Peyer's patch (tissue), 4 donors: Measurements from ENCODE around the gene GHITM. TPM values are rescaled to one million over a fixed set of nuclear protein-coding genes. Genes with fewer than 3 reads are reported as not detected.
"Not testable (repeated sequence)": the region's sequence is repeated elsewhere in the genome, so short reads cannot be mapped to it uniquely, and the experiment has no call there.

ENCODE experiments used
- DNase-seq, 3 donors: peaks; one replicate each; pipeline ENCODE4 v3.0.0-alpha.2; 2017 to 2019
- H3K27ac ChIP-seq, 4 donors: fragments of 200-600 bp; sonication (generic); one replicate each; pipeline ENCODE4 v1.5.1; 2016 to 2019
- H3K27me3 ChIP-seq, 2 donors: fragments of 200-600 bp; sonication (generic); one replicate each; pipeline ENCODE4 v1.5.1; 2019
- H3K36me3 ChIP-seq, 3 donors: fragments of 200-600 bp; sonication (generic); one replicate each; pipeline ENCODE4 v1.5.1; 2016 to 2019
- H3K4me1 ChIP-seq, 4 donors: fragments of 200-600 bp; sonication (generic); one replicate each; pipeline ENCODE4 v1.5.1; 2016 to 2019
- H3K4me3 ChIP-seq, 4 donors: fragments of 200-600 bp; sonication (generic); 1 replicate in 3 of 4; 2 replicates in 1 of 4; pipeline ENCODE4 v1.5.1; 2016 to 2019; ENCODE audit warnings: mild to moderate bottlenecking in 1 of 4
- H3K9me3 ChIP-seq, 4 donors: fragments of 200-600 bp; sonication (generic); one replicate each; pipeline ENCODE4 v1.5.1; 2016 to 2019; ENCODE audit warnings: mild to moderate bottlenecking in 1 of 4
- POLR2A ChIP-seq, 2 donors: fragments of 450-650 bp; IDR thresholded peaks; one replicate each; pipeline ENCODE4 v1.5.1; 2017; ENCODE audit warnings: antibody characterized with exemption in 2 of 2, mild to moderate bottlenecking in 2 of 2, moderate library complexity in 2 of 2
- total RNA-seq, 4 donors: library from RNA; depleted of rRNA; stranded (reverse); fragments of >200 nt; gene quantifications; one replicate each; pipeline ENCODE4 v1.1.0, GENCODE V29; 2016
- TF ChIP-seq, protein P1 (sequence below), 6 experiments: fragments of 450-650 bp in 4 of 6; fragments of 200-600 bp in 2 of 6; sonication (generic) in 1 of 6; IDR thresholded peaks; one replicate each; pipeline ENCODE4 v1.5.1; 2017 to 2019; ENCODE audit warnings: antibody characterized with exemption in 6 of 6, mild to moderate bottlenecking in 3 of 6, moderate library complexity in 1 of 6

The GHITM gene
- total RNA-seq, 4 donors from 2014 or later = 111 to 270 (median 143) TPM

DNA sequence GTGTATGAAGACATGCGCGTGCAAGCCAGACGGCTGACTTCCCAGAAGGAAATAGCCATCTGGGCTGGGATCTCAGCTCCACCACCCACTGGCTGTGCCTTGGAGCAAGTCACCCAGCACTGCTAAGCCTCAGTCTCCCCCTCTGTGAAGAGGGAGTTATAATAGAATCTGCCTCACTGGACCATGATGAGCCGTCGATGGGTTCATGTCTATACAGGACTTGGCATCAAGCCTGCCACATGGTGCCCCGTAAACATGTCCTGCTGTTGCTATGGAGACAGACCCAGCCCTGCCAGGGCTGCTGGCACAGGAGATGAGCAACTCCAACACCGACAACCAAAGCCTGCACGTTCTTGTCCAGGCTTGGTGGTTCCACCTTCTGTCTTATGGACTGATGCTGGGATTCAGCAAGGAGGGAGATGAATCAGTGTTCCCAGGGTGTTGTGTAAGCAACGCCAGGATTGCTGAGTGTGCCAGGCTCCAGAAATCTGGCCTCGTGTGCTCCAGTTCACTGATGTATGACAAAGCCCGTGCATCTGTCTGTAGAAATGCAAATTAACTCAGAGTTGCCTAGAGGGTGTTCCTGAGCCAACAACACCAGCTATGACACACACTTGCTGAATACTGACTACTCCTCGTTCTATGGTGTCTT, 39.9 kb downstream of the GHITM start:
- H3K27ac ChIP-seq = peak overlapping the region in 1 of 4 donors; percentile 25
- TF ChIP-seq, protein P1, sequence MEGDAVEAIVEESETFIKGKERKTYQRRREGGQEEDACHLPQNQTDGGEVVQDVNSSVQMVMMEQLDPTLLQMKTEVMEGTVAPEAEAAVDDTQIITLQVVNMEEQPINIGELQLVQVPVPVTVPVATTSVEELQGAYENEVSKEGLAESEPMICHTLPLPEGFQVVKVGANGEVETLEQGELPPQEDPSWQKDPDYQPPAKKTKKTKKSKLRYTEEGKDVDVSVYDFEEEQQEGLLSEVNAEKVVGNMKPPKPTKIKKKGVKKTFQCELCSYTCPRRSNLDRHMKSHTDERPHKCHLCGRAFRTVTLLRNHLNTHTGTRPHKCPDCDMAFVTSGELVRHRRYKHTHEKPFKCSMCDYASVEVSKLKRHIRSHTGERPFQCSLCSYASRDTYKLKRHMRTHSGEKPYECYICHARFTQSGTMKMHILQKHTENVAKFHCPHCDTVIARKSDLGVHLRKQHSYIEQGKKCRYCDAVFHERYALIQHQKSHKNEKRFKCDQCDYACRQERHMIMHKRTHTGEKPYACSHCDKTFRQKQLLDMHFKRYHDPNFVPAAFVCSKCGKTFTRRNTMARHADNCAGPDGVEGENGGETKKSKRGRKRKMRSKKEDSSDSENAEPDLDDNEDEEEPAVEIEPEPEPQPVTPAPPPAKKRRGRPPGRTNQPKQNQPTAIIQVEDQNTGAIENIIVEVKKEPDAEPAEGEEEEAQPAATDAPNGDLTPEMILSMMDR (IDR thresholded peaks at IDR 0.05) = no peak
- TF ChIP-seq POLR2A (IDR thresholded peaks at IDR 0.05) = no peak
- H3K4me1 ChIP-seq = peaks cover 0 to 13% (median 7%) of the 10 kb centered on the region in 4 donors
- H3K27me3 ChIP-seq = no peaks in the 10 kb centered on the region
- H3K36me3 ChIP-seq = peaks cover 0 to 3% (median 0%) of the 10 kb centered on the region in 3 donors
- no peak overlapping the region for H3K4me3 ChIP-seq
- no peaks in the 10 kb centered on the region for H3K9me3 ChIP-seq
- peak; percentile 30 to 70 (median 63) for DNase-seq

DNA sequence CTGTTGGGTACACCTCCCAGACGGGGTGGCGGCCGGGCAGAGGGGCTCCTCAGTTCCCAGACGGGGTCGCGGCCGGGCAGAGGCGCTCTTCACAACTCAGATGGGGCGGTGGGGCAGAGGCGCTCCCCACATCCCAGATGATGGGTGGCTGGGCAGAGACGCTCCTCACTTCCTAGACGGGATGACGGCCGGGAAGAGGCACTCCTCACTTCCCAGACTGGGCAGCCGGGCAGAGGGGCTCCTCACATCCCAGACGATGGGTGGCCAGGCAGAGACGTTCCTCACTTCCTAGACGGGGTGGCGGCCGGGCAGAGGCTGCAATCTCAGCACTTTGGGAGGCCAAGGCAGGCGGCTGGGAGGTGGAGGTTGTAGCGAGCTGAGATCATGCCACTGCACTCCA, 41.1 kb downstream of the GHITM start:
- peak in 1 of 3 donors; percentile 21 for DNase-seq

DNA sequence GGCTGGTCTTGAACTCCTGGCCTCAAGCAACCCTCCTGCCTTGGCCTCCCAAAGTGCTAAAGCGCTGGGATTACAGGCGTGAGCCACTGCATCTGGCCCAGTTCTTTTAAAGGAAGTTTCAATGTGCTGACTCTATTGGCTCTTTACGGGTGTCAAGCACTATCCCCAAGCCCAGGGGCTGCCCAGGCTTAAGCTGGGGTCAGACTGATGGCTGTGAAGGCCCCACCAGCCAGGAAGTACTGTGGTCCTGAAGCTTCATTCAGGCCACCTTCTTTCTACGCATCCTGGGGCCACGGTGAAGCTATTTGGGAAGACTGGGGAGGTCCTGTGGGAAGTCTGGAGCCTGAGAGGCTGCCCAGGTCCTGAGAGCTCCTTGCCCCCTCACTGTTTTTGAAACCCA, 42.3 kb downstream of the GHITM start:
- no peaks in the 10 kb centered on the region for H3K27me3 ChIP-seq
- no peaks in the 10 kb centered on the region for H3K9me3 ChIP-seq
- peaks cover 0 to 3% (median 0%) of the 10 kb centered on the region in 3 donors for H3K36me3 ChIP-seq
- TF ChIP-seq, protein P1 (IDR thresholded peaks at IDR 0.05) = no peak
- TF ChIP-seq POLR2A (IDR thresholded peaks at IDR 0.05) = no peak
- peaks cover 0 to 13% (median 10%) of the 10 kb centered on the region in 4 donors for H3K4me1 ChIP-seq
- no peak overlapping the region for H3K4me3 ChIP-seq
- no peak overlapping the region for H3K27ac ChIP-seq
- DNase-seq = no peak

More for the DNA sequence above, 41.1 kb downstream of the GHITM start:
- not testable (repeated sequence) for H3K9me3 ChIP-seq, H3K27me3 ChIP-seq, H3K27ac ChIP-seq, H3K36me3 ChIP-seq, H3K4me3 ChIP-seq
- peaks cover 0 to 13% (median 10%) of the 10 kb centered on the region in 4 donors for H3K4me1 ChIP-seq

DNA sequence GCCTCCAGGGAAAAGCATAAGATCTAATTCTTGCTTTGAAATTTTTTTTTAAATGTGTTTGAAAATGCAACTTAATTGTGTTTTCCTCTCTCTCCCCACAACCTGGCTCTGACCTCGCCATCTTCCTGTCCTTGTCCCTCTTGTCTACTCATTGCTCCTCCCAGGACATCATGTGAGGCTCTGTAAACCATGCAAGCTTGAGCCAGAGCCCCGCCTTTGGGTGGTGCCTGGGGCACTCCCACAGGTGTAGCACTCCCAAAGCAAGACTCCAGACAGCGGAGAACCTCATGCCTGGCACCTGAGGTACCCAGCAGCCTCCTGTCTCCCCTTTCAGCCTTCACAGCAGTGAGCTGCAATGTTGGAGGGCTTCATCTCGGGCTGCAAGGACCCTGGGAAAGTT, 45.2 kb downstream of the GHITM start:
- peaks cover 0 to 7% (median 0%) of the 10 kb centered on the region in 4 donors for H3K4me1 ChIP-seq
- H3K36me3 ChIP-seq = no peaks in the 10 kb centered on the region
- DNase-seq = peak in 2 of 3 donors; percentile 68 to 72
- no peak overlapping the region for H3K27ac ChIP-seq
- H3K4me3 ChIP-seq = no peak overlapping the region
- no peaks in the 10 kb centered on the region for H3K9me3 ChIP-seq
- H3K27me3 ChIP-seq = no peaks in the 10 kb centered on the region
- no peak for TF ChIP-seq POLR2A (IDR thresholded peaks at IDR 0.05)
- TF ChIP-seq, protein P1 (IDR thresholded peaks at IDR 0.05) = no peak

DNA sequence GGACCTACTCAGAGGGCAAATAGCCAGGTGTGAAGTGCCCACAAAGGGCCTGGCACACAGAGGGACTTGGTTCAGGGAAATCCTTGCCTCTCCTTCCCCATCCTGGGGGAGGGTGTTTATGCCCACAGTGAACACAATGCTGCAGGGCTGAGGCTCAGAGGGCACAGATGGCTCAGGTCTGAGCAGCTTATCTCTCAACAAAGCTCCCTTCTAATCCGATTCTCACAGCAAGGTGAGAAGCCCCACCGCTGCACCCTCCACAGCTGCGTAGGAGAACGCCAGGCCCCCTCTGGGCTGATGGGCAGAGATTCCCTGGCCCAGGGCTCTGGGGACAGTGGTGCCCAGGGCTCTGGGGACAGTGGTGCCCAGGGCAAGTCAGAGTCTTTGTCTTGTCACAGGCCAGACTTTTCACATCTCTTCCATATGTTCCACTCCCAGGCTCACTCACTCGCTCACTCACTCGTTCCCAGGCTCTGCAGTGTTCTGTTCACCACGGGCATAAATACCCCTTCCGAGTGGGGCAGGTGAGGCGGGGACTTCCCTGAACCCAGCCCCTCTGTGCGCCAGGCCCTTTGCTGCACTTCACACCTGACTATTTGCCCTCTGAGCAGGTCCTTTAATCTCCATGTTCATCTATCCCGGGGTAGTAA, 46.3 kb downstream of the GHITM start:
- H3K27ac ChIP-seq = no peak overlapping the region

More for the DNA sequence above, 46.3 kb downstream of the GHITM start:
- peak in 1 of 3 donors; percentile 31 for DNase-seq
- no peak for TF ChIP-seq POLR2A (IDR thresholded peaks at IDR 0.05)
- TF ChIP-seq, protein P1 (IDR thresholded peaks at IDR 0.05) = no peak
- H3K4me1 ChIP-seq = peaks cover 0 to 13% (median 0%) of the 10 kb centered on the region in 4 donors
- H3K4me3 ChIP-seq = no peak overlapping the region
- H3K36me3 ChIP-seq = no peaks in the 10 kb centered on the region
- H3K9me3 ChIP-seq = no peaks in the 10 kb centered on the region
- H3K27me3 ChIP-seq = no peaks in the 10 kb centered on the region
